HG03135 (cell line): ENCODE measurements around the gene GATA6.
"Not testable (repeated sequence)": the region's sequence is repeated elsewhere in the genome, so short reads cannot be mapped to it uniquely, and the experiment has no call there.

Experiments
- ATAC-seq: cut with Tn5 transposase; IDR thresholded peaks from one replicate; pipeline ENCODE4 v1.9.1; 2021; ENCODE audit warnings: mild to moderate bottlenecking, moderate library complexity; ENCODE audit not compliant: unreplicated experiment

Gene GATA6

DNA sequence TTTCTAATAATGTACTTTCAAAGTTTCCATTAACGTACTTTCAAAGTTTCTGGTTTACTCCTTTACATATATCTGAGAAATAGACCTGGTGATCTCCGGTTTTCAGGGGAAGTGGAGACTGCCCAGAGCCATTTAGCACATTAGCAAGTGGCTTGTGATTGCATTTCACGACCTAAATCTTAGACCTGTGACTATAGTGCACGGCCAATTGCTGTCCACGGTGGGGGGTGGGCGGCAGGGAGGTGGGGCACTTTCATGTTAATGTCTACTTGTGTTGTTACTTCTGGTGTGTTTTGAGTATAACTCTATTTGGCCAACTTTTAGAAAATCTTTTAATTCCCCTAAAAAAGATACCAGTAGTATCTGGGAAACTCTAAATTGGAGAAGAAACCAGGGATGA is 11.3 kb downstream of the GATA6 start:
- no peak for ATAC-seq

DNA sequence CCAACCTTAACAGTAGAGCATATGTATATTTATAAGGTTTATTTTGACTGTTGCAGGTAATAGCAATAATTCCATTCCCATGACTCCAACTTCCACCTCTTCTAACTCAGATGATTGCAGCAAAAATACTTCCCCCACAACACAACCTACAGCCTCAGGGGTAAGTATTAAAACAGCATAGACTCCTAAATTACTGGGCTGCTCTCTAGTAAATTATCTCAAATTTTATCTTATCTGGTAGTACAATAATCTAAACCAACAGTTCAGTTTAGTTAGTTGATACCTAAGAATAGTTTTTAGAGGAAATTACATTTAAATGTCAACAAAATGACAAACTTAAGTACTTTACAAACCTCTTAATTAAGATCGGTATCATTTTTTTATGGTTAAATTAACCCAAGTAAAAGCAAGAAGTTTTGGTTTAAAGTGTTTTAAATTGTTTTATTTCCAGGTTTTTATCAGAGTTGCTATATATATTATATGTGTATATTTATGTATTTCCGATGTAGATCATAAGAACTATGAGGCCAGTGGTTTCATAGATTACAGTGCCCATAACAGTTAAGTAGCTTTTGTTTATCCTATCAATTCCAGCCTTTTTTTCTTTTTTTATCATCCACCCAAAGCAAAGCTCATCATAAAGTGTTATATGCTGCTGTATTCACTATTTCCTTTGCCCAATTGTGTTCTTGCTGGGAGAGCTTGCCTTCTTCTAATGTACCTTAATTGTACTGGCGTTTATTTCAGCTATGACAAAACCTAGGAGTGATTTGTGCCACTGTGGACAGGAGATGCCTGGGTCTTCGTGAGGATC is 13.7 kb downstream of the GATA6 start:
- ATAC-seq = no peak

DNA sequence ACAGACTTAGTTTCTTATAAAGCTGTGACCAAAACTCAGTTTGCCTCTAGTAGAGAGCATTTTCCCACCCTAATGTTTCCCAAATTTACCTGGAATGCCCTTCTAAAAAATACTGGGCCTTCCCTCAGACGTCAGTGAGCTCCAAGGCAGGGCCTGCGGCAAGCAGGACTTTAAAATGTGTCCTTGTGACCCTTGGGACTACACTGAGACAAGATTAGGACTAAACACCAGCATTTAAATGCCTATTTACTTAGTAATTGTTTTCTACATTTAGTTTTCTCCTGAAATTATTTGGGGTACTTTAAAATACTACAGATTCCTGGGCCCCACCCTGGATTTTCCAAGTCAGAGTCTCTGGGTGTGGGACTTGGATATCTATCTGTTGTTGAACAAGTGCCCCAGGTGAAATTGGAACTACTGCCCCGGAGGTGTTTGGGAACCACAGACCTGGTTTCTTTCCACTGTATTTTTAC is 14.3 kb downstream of the GATA6 start:
- ATAC-seq = no peak

- not testable (repeated sequence) for ATAC-seq
Observed at GRCh38 chr18:22184573-22184972, 15.2 kb downstream of the GATA6 start.

- ATAC-seq = no peak
Observed at GRCh38 chr18:22185273-22185672, 15.9 kb downstream of the GATA6 start.

- no peak for ATAC-seq
Observed at GRCh38 chr18:22185771-22186386, 16.5 kb downstream of the GATA6 start.

DNA sequence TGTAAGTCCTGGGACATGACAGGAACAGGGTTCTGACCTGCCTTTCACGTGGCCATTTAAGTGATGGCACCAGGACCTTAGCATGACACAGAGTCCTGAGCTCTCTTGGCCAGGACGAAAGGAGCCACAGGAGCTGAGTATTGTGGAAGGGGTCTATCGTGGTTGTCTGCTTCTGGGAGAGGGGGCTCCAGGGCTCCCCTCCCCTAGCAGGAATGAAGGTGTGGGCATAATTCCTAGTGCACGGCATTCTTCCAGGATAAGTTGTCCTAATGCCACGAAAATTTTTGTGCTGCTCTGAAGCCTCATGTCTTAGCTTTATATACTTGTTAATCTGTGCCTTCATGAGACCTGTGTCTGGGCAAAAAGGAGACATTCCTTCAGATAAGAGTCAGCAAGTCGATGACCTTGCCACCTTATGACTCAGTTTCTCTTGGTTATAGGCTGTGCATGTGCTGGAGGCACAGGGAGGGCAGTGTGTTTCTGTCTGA is 17.1 kb downstream of the GATA6 start:
- no peak for ATAC-seq

DNA sequence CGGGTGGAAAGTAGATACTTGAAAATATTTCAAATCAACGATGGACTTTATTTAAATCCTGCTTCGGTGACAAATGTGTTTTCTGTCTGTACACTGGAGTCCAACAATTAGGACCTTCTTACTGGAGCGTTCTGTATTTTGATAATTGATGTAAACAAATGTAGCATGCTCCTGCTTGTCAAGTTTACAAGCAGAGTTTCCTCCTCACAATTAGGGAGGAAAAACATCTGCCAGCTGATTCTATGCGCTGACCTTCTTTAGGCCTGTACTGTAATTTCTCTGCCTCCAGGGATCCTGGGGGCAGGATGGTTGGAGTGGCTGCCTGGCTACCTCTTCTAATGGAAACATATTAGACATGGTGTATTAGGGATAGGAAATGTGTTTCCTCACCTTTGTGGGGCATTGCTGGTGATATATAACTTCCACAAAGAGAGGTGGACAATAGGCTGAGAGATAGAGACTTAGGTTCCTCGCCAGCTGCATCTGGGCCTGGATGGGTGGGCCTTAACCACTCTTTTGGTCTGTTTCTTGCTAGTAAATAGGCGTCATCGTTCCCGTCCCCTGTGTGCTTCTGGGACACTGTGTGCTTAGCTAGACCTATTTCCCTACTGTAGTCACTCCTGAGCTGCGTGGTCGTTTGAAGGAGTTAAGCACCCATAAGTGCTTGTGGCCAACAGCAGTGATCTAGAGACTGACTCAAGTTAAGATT is 19.3 kb downstream of the GATA6 start:
- no peak for ATAC-seq

DNA sequence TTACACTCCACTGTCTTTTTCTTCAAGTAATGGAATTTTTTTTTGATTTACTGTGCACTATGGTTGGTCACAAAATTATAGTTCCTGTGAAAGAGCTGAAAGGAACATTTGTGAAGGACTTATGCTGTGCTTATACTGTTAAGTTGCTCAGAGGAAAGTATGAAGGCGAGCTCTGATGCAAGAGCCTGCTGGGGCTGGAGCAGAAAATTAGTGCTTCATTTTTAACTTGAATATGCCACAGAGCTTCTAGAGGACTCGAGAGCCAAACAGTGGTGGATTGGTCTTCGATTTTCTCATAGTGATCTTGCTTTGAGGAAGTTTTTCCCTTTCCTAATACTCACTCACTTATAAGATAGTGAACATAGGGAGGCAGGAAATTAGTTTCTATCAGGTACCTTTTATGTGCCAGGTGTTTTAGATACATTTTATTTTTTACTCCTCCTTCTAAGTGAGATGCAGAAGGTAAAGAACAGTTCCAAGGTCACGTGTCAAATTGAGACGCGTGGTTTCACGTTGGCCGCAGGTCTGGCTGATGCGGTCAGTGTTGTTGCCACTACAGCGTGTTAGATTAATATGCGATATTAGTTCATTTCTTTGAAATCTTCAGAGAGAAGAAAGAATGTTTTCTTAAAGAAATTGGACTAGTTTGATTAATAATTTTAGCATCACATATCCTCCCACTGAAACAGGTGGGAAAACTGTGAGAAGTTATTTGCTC is 20.2 kb downstream of the GATA6 start:
- ATAC-seq = no peak

DNA sequence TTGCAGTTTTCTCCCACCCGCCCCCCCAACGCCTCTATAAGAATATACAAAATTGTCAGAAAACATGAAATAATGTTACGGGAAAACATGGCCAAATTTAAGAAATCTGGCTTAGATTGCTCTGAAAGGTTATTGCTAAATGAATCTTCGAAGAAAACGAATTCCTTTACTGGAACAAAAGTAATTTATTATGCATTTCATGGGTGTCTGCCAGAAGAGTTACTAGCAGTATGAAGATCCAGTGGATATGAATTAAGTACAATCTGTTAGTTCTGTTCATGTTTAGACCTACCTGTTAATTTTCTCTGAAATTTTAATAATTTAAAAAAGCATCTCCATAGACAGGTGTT is 21.9 kb downstream of the GATA6 start:
- ATAC-seq = no peak

GRCh38 chr18:22191923-22192322 is 22.5 kb downstream of the GATA6 start:
- ATAC-seq = no peak

DNA sequence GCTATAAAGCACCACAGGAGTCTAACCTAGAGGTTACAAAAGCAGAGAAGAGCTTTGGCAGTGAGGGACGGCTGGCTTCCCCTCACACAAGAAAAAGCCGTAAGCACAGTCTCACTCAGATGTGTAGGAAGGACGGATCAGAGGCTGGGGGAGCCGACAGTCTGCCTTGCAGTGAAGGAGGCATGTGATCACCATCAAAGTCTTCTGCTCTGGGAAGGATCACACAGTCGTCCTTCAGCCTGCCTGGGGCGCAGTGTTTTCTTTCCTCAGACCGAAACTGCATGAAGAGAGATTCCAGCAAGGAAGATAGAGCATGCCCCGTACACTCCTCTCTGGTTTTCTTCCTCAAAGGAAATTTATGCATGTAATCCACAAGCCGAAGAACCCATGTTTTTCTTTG is 24.1 kb downstream of the GATA6 start:
- ATAC-seq = no peak

DNA sequence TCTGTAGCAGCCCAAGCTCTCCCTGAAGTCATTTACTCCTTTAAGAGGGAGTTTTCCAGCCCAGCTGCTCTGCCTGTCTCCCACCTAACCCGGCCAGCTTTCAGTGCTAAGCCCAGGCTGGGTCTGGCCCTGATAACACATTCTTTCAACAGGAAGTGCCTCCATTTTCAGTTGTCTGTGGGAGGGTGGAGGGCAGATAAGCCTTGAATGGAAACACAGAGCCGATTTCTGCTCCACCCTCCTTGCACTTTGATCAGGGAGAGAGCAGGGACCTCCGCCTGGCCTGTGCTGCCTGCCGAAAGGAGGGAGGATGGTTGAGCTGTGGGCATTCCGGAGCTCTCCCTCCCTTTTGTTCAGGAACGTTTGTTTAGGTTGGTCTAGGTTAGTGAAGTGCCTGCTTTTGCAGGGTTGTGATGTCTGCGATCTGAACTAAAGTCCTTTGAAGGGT is 24.8 kb downstream of the GATA6 start:
- ATAC-seq = no peak

GRCh38 chr18:22195052-22195451 is 25.7 kb downstream of the GATA6 start:
- ATAC-seq = no peak

DNA sequence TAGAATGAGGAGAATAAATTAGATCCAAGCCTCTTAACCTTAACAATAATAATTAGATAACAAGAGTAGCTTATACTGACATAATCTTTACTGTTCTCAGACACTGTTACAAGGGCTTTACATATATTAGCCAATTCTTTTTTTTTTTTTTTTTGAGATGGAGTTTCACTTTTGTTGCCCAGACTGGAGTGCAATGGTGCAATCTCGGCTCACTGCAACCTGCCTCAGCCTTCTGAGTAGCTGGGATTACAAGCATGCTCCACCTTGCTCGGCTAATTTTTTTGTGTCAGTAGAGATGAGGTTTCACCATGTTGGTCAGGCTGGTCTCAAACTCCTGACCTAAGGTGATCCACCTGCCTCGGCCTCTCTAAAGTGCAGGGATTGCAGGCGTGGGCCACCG is 27.6 kb downstream of the GATA6 start:
- not testable (repeated sequence) for ATAC-seq

DNA sequence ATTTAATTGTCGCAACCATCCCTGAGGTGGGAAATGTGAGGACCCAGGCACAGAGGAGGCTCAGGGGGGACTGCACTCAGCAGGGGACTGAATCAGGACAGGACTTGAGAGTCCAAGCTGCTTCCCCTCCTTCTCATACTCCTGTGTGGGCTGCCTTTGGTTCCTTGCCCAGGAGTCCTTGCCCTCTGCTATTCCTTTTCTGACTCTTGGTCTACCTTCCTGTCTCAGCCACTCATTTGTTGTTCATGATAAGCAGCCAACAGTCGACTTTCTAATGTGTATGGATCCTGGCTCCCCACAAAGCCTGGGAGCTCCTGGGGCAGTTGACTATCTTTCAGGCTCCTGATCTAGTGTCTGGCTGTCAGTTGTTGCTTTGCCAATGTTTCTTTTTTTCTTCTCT is 28.3 kb downstream of the GATA6 start:
- ATAC-seq = no peak

- ATAC-seq = no peak
Observed at GRCh38 chr18:22198163-22198562, 28.8 kb downstream of the GATA6 start.

DNA sequence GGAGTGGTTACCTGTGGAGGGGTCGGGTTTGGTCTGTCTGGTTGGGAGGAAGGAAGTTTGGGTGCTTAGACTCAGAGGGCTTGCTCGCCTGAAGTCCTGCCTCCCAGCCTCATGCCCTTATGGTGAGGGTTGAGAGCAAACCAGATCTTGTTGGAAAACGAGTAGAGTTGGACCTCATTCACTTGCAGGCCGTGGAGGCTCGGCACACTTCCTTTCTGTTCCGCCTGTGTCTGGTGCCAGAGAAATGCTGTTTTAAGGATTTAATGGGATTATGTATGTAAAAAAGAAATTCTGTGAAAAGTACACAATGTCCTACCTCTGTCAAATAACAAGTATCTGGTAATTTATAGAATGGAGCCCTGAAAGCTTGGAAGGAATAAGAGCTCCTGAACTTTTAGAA is 29.6 kb downstream of the GATA6 start:
- ATAC-seq = no peak

GRCh38 chr18:22200611-22201225 is 31.3 kb downstream of the GATA6 start:
- no peak for ATAC-seq

GRCh38 chr18:22203035-22203434 is 33.6 kb downstream of the GATA6 start:
- ATAC-seq = no peak
